GM19438 (cell line): ENCODE measurements around the gene CDK10.
"Not testable (repeated sequence)": the region's sequence is repeated elsewhere in the genome, so short reads cannot be mapped to it uniquely, and the experiment has no call there.

Experiments used
- ATAC-seq: cut with Tn5 transposase; IDR thresholded peaks from one replicate; pipeline ENCODE4 v1.9.1; 2021; ENCODE audit warnings: low read depth; ENCODE audit not compliant: unreplicated experiment

CDK10 gene

DNA sequence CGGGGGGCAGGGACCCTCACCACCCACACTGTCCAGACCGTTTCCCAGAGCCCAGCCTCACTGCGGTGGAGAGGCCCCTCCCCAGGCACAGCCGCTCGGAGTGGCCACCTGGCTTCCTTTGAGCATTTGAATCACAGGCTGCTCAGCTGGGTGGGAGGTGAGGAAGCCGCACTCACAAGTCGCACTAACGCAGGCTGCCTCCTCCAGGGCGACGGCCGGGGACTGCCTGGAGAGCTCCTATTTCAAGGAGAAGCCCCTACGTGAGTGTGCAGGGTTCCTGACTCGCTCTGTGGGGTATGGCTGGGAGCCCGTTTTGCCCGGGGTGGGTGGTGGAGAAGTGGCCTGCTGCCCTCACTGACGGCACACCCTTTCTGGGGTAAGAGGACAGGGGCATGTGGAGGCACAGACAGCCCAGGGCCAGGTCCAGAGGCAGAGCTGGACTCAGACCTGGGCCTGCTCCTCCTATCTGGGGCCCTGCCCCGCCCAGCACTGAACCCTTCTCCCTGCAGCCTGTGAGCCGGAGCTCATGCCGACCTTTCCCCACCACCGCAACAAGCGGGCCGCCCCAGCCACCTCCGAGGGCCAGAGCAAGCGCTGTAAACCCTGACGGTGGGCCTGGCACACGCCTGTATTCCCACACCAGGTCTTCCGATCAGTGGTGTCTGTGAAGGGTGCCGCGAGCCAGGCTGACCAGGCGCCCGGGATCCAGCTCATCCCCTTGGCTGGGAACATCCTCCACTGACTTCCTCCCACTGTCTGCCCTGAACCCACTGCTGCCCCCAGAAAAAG, 8.8 kb downstream of the CDK10 start:
- no peak for ATAC-seq

DNA sequence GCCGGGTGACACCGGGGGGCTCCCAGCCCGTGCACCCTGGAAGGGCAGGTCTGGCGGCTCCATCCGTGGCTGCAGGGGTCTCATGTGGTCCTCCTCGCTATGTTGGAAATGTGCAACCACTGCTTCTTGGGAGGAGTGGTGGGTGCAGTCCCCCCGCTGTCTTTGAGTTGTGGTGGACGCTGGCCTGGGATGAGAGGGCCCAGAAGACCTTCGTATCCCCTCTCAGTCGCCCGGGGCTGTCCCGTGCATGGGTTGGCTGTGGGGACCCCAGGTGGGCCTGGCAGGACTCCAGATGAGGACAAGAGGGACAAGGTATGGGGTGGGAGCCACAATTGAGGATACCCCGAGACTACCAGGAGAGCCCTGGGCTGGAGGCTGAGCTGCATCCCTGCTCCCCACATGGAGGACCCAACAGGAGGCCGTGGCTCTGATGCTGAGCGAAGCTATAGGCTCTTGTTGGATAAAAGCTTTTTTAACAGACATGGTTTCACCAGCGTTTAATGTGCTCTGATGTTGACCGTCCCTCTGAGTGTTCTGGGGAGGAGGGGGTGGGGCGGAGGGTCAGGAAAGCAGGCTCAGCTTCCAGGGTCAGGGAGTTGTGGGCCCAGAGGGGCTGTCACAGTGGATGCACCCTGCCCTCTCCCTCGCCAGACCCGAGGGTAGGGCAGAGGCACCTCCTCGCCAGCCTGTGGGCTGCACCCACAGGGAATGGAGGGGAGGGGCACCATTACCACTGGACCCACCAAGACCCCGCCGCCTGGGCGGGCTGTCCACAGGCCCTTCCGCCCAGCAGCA, 9.6 kb downstream of the CDK10 start:
- ATAC-seq, result no peak

DNA sequence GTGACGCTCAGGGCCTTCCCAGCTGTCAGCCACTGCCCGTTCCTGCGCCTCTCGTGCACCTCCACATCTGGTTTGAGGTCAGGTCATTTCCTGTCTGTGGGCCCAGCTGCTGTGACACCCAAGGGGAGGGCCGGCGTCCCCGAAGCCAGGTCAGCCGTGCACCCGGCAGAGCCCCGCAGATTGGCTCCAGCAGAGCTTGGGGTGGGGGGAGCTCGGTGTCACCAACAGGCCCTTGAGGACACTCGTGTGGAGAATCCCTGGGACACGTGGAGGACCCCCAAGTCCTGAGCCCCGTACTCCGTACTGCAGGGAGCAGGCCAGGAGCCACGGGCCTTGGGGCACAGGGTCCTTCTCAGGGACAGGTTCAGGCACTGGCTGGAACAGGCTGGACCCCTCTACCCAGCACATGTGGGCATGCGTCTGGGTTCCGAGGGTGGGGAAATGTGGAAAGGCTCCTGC, 10.2 kb downstream of the CDK10 start:
- ATAC-seq, result no peak

DNA sequence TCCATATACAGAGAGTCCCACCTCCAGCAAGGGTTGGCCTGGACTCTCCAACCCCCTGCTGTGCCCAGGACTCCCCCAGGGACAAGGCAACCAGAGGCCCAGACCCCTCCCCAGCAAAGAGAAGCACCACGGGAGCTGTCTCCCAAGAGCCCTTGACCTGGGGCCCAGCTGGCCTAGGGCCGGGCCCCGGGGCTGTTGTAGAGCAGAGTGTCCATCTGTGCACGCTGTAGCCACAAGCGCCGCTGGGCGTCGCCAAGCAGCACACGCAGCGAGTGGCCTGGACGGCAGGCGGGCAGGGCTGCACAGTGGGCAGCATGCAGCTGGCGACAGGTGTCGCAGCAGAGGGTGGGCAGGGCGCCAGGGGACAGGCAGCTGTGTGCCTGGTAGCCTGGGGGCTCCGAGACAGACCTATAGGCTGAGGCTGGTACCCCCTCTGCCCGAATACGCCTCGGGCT, 10.7 kb downstream of the CDK10 start:
- ATAC-seq, result no peak

DNA sequence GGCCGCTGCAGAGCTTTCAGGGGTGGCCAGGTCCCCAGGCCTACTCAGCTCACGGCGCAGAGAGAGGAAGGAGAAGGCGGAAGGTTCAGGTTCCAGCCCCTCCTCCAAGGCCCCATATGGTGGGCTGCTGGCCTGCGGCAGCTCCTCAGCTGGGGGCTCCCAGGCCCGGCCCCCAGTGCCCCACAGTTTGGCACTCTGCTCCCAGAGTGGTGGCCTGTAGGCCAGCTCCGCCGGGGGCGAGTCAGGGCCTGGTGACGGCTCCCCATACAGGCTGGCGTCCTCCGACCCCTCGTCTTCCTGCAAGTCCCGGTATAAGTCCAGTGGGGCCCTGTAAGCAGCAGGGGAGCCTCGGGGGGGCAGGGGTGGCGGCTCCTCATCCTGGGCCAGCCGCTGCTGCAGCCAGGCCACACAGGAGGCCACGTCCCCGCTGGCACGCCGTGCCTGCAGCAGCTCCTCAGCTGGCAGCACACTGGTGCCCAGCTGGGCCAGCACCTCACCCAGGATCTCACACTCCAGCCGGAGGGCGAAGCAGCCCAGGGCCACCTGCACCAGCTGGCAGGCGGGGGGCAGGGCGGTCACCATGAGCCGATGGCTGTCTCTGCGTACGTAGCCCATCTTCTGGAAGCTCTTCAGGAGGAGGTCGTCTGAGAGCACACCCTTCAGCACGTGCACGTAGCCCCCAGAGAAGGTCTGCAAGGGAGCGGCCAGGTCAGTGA, 11.3 kb downstream of the CDK10 start:
- no peak for ATAC-seq

DNA sequence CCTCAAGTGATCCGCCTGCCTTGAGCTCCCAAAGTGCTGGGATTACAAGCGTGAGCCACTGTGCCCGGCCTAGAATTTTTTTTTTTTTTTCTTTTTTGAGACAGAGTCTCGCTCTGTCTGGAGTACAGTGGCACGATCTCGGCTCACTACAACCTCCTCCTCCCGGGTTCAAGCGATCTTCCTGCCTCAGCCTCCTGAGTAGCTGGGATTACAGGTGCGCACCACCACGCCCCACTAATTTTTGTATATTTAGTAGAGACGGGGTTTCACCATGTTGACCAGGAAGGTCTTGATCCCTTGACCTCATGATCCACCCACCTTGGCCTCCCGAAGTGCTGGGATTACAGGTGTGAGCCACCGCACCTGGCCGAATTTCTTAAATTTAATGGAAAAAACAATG, 12.2 kb downstream of the CDK10 start:
- ATAC-seq, result not testable (repeated sequence)

DNA sequence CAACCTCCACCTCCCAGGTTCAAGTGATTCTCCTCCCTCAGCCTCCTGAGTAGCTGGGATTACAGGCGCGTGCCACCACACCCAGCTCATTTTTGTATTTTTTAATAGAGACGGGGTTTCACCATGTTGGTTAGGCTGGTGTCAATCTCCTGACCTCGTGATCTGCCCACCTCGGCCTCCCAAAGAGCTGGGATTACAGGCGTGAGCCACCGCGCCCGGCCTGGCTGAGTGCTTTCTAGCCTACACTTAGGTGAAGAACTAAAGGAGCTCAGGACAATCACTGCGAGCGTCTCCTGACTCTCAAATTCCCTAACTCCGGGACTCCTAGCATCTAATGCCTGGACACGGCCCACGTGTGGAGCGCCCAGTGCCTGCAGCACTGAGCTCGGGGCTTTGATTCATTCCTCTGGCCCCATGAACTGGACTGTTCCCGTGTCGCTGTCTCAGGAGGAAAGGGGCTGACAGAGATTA, 13.2 kb downstream of the CDK10 start:
- not testable (repeated sequence) for ATAC-seq

DNA sequence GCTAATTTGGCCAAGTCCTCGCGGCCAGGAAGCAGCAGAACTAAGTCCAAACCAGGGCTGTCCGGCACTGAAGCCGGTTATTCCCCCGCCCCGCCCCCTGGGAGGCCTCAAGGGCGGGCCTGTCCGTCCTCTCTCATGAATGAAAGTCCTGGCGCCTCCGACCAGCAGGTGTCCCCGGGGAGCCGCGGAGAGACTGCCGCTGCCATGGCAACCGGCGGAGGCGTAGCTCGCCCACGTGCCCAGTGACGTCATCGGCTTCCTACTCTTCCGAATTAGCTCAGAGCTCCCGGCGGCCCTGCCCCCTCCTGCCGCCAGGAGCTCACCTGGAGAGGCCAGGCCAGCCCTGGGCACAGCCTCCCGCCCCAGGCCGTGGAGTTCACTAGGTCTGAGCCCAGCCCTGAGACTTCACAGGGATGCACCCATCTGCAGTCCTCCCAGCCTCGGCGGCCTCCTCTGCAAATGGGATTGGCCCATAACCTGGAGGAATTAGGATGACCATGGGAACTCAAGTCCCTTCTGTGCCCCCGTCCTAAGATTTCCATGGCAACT, 13.7 kb downstream of the CDK10 start:
- peak; percentile 37 for ATAC-seq

DNA sequence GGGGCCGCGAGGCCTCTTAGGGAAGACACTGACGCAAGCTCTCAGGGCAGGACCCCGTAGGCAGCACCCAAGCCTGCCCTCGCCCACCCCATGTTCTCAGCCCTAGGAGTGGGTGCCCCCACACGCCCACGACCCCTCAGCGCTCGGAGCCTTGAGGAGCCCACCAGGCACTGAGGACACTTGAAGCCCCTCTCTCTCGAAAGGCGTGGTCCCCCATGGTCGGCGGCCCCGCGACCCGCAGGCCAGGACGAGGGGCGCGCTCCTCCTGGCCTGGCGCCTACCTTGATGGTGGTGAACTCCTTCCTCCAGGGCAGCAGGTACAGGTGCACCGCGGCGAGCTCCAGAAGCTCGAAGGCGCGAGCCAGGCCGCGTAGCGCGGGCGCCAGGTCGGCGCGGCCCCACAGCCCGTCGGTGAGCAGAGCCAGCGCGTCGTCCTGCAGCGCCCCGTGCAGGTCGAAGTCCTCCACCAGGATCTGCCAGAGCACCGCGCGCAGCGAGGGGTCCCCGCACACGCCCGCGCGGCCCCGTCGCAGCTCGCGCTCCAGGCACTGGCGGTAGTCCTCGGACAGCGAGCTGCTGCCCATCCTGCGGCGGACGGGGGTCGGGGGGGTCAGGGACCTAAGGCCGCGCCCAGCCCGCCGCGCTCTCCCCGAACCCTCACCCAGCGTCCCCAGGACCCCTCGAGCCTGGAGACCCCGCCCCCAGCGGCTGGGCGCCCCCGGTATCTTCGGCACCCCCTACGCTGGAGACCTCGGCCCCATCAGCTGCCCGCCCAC, 14.3 kb downstream of the CDK10 start:
- peak; percentile 2 for ATAC-seq

DNA sequence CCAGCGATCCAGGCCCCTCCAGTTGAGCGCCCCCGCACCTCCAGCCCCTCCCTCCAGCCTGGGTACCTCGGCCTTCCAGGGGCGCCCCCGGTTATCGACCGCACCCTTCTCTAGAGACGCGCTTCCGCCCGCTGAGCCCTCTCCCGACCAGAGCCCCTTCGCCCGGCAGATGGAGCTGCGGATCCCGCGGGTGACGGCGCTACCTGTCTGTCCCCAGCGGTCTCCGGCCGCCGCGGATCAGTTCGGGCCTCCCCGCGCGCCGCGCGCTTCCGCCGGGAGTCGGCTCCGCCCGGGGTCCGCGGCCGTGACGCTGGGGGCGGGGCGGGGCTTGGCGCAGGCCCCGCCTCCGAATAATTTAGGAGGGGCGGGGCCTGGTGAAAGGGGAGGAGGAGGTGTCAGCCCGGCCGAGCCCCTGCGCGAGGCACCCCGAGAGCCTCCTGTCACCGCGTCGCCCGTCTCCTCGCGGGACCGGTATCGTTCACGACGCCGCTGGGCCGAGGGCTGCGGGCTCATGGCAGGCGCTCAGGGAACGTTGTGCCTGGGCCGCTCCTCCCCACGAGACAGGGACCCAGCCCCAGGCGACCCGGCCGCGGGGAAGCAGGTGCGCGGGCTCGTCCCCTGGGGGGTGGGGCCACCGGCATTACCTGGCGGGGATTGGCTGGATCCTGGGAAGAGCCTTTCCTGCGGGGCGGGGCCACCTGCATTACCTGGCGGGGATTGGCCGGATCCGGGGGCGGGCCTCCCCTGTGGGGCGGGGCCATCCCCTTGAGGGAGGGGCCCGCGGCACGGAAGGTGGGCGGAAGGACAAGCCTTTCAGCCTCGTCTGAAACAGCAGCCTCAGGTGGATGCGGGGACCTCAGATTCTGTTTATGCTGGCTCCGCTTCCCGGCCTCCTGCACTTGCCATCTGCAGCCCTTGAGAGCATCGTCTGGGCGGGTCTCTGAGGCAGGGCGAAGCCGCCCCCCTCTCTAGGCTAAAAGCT, 15.2 kb downstream of the CDK10 start, which contains the start of gene SPATA2L:
TSS of gene SPATA2L (minus strand) at position 281 of the 982 bp plus-strand sequence. CDS start 473 bp downstream, outside the sequence.
- peak; percentile 63 for ATAC-seq

DNA sequence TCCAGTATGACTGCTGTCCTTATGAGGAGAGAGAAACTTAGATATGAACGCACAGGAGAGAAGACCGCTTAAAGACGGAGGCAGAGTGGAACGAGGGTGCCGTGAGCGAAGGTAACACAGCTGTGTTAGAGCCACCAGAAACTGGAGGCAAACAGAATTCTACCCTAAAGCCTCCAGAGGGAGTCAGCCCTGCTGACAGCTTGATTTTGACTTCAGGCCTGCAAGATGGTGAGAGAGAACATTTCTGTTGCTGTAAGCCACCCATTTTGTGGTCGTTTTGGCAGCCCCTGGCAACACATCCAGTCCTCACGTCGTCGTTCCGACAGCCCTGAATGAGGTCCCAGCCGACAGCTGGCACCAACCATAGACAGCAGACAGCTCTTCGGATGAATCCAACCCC, 17.8 kb downstream of the CDK10 start:
- ATAC-seq, result no peak

DNA sequence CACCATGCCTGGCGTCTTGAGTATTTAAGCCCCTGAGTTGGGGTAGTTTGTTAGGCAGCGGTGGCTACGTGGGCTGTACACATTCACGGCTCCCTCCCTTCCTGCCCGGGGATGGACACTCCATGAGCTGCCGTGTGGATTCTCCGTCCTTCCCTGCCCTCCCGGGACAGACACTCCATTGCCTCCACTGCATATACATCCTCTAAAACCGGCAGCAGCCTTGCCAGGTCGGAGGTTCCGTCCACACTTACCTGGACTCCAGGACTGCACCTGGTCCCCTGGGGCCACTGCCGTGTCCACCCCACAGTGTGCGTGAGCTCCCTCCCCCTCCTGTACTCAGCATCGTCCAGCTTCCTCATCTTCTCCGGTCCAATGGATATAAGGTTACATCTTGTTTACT, 18.5 kb downstream of the CDK10 start:
- no peak for ATAC-seq

DNA sequence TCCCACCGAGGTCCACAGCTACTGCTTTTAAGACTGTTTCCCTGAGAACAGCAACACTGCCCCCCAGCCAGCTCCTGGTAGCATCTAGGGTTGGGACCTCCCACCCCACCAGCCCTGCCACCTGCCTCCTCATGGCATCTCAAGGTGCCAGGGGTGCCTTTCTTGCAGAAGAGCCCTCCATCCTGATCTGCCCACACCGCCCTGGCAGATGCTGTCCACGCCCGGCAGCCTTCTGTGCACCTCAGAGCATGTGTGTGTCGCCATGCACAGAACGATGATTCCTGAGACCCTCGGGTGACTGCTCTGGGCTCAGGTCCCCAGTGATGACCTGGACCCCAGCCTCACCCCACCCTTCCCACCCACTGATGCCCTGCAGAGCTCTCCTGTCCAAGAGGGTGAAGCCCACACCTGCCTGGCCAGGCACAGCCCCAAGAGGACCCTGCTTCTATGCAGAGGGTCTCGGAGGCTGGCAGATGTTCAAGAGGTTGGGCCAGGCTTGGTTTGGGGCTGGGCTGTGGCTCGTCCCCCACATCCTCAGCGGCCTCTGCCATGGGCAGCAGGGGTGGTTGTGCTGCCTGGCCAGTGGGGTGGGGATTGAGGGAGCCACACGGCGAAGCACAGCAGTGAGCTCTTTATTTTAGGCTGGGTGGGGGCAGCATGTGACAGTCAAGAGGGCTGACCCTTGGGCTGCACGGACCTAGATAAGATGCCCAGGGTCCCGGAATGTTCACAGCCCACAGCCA, 20.2 kb downstream of the CDK10 start:
- no peak for ATAC-seq

DNA sequence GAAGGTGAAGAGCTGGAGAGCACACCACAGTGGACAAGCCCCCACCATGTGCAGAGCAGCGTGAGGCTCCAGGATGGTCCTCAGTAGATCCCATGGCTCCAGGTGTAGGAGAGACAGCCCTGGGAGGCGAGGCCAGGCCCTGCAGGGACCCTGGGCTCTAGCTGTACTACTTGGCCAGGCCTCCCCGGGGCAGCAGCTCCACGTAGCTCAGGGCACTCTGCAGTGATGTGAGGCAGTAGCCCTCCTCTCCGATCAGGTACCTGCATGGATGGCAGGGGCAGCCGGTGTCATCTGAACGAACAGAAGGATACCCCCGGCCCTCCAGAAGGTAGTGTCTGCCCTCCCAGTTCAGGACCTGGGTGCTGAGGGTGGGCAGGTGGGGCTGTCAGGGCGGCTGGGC, 21.2 kb downstream of the CDK10 start:
- no peak for ATAC-seq

DNA sequence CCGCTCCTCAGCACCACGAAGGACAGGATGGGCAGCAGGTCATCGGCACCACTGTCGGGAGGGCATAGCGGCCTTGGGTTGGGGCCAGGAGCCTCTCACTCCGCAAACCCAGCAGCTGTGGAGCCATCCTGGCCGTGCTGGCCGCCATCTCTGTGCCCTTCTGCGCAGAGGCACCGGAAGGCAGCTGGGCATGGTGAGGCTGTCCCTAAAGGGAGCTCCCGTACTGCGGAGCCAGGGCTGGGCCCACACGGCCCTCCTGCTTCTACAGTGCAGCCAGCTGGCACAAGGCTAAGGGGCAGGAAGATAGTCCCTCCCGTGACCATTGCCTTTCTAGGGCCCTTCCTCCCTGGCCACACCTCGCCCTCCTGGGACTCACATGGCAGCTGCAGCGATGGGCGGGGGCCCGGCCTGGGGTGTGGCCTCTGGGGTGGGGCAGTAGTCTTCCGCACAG, 22.0 kb downstream of the CDK10 start:
- no peak for ATAC-seq

DNA sequence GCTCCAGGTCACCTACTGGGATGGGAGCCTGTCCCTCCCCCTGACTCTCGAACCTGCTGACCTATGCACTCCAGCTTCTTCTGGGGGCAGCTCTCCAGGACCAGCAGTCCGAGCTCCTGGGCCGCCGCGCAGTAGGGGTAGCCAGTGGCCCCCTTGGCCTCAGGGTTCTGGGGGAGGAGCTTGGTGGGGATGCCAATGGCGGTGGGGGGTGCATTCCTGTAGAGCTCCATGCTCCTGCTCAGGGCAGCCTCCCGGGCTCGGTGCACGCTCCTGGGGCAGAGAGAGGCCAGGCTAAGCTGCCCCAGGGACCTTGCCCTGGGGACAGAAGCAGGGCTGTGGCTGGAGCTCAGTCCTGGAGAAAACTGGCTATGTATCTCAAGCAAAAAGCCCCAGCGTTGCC, 22.7 kb downstream of the CDK10 start:
- ATAC-seq, result no peak

DNA sequence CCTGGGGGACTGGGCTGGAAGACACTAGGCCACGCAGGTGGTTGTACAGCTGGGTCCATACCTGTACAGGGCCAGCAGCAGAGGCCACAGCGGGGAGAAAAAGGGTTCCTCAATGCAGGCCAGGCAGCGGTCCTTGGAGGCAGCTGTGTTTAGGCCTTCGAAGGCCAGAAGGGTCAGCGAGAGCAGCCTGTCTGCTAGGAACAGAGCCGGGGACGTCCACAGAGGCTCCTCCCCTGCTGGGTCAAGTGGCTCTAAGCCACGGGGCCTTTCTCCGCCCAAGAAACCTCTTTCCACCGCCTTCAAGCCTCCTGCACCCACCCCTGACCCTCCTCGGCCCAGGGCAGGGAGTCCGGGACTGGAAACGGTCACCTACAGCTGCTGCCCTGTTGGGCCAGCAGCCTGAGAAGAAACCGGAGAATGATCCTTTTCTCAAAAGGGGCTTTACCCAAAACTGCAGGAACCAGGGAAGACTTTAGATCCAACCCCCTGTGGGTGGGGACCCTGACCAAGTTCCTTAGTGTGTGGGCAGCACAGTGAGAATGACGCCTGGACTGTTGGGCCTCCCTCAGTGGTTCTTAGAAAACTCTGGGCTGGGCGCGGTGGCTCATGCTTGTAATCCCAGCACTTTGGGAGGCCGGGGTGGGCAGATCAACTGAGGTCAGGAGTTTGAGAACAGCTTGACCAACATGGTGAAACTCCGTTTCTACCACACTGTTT, 23.4 kb downstream of the CDK10 start:
- no peak for ATAC-seq
